ENCODE results near the gene MOB2.

The MOB2 gene

GRCh38 chr11:1487851-1488574 lies 1.4 kb upstream of the MOB2 start:
- H3K4me1 ChIP-seq (ENCODE audit: control insufficient read depth in 2 of 2, insufficient read depth in 1 of 2, low read depth in 1 of 2, low read length in 2 of 2), result peaks cover 4 to 6% of the 10 kb centered on the region in 2 donors
- no peaks in the 10 kb centered on the region for H3K36me3 ChIP-seq (replicated peaks in 1 of 2; ENCODE audit: control insufficient read depth in 2 of 2, insufficient read depth in 2 of 2, low read length in 2 of 2)
- H3K23ac ChIP-seq (ENCODE audit: low read depth, low read length, poor library complexity), result peak overlapping the region; percentile 34
- H3K14ac ChIP-seq (ENCODE audit: low read length), result peak overlapping the region; percentile 67
- H2BK12ac ChIP-seq (ENCODE audit: low read length), result peak overlapping the region; percentile 34
- peak overlapping the region; percentile 22 for H2BK5ac ChIP-seq (ENCODE audit: low read length)
- peak overlapping the region; percentile 38 for H3K4ac ChIP-seq (ENCODE audit: low read length)
- peaks cover 17% of the 10 kb centered on the region for H3K79me1 ChIP-seq (ENCODE audit: low read depth, low read length)
- H3K9ac ChIP-seq (ENCODE audit: low read depth, low read length, poor library complexity), result peak overlapping the region; percentile 78
- H2BK120ac ChIP-seq (ENCODE audit: low read depth, low read length), result no peak overlapping the region
- no peak for DNase-seq (ENCODE audit: low spot score)
- peak overlapping the region; percentile 31 for H2BK15ac ChIP-seq (ENCODE audit: low read length)
- no peak overlapping the region for H4K8ac ChIP-seq (ENCODE audit: low read depth, low read length)
- H2AK5ac ChIP-seq (ENCODE audit: low read depth, low read length), result peak overlapping the region; percentile 60
- peaks cover 0 to 2% of the 10 kb centered on the region in 2 donors for H3K9me3 ChIP-seq (replicated peaks in 1 of 2; ENCODE audit: control insufficient read depth in 2 of 2, insufficient read depth in 1 of 2, low read depth in 1 of 2, low read length in 2 of 2)
- H3K18ac ChIP-seq (ENCODE audit: low read length), result peak overlapping the region; percentile 81
- H3K4me2 ChIP-seq (ENCODE audit: insufficient read depth, low read length, poor library complexity, severe bottlenecking), result no peak overlapping the region
- H3K4me3 ChIP-seq (ENCODE audit: low read length in 2 of 2), result no peak overlapping the region
- WGBS, 2 donors (ENCODE audit: extremely low coverage in 2 of 2, insufficient read length in 2 of 2, insufficient replicate concordance in 1 of 2), result no CpG with 5 or more reads among the region's 23 CpGs
- H3K27ac ChIP-seq (replicated peaks; ENCODE audit: low read length), result no peak overlapping the region
- H3K27me3 ChIP-seq (ENCODE audit: control insufficient read depth in 3 of 3, insufficient read depth in 3 of 3, low read depth in 1 of 3, low read length in 3 of 3), result no peaks in the 10 kb centered on the region
- H4K91ac ChIP-seq (ENCODE audit: low read depth, low read length, poor library complexity), result peak overlapping the region; percentile 64
- no peak overlapping the region for H2AFZ ChIP-seq (ENCODE audit: low read length)

GRCh38 chr11:1487091-1487850 lies 692 bp upstream of the MOB2 start:
- H2BK15ac ChIP-seq (ENCODE audit: low read length), result peak overlapping the region; percentile 31
- H3K23ac ChIP-seq (ENCODE audit: low read depth, low read length, poor library complexity), result peak overlapping the region; percentile 34
- no CpG with 5 or more reads among the region's 21 CpGs for WGBS, 2 donors (ENCODE audit: extremely low coverage in 2 of 2, insufficient read length in 2 of 2, insufficient replicate concordance in 1 of 2)
- H2BK12ac ChIP-seq (ENCODE audit: low read length), result peak overlapping the region; percentile 34
- H2AK5ac ChIP-seq (ENCODE audit: low read depth, low read length), result peak overlapping the region; percentile 15
- H2AFZ ChIP-seq (ENCODE audit: low read length), result no peak overlapping the region
- DNase-seq (ENCODE audit: low spot score), result no peak
- peaks cover 20% of the 10 kb centered on the region for H3K79me1 ChIP-seq (ENCODE audit: low read depth, low read length)
- H3K36me3 ChIP-seq (replicated peaks in 1 of 2; ENCODE audit: control insufficient read depth in 2 of 2, insufficient read depth in 2 of 2, low read length in 2 of 2), result no peaks in the 10 kb centered on the region
- H3K27me3 ChIP-seq (ENCODE audit: control insufficient read depth in 3 of 3, insufficient read depth in 3 of 3, low read depth in 1 of 3, low read length in 3 of 3), result no peaks in the 10 kb centered on the region
- peaks cover 0 to 2% of the 10 kb centered on the region in 2 donors for H3K9me3 ChIP-seq (replicated peaks in 1 of 2; ENCODE audit: control insufficient read depth in 2 of 2, insufficient read depth in 1 of 2, low read depth in 1 of 2, low read length in 2 of 2)
- peak overlapping the region; percentile 78 for H3K9ac ChIP-seq (ENCODE audit: low read depth, low read length, poor library complexity)
- peak overlapping the region; percentile 22 for H2BK5ac ChIP-seq (ENCODE audit: low read length)
- no peak overlapping the region for H3K4me3 ChIP-seq (ENCODE audit: low read length in 2 of 2)
- H3K18ac ChIP-seq (ENCODE audit: low read length), result peak overlapping the region; percentile 63
- no peak overlapping the region for H2BK120ac ChIP-seq (ENCODE audit: low read depth, low read length)
- H4K91ac ChIP-seq (ENCODE audit: low read depth, low read length, poor library complexity), result peak overlapping the region; percentile 64
- H4K8ac ChIP-seq (ENCODE audit: low read depth, low read length), result no peak overlapping the region
- peak overlapping the region; percentile 67 for H3K14ac ChIP-seq (ENCODE audit: low read length)
- H3K27ac ChIP-seq (replicated peaks; ENCODE audit: low read length), result no peak overlapping the region
- H3K4me1 ChIP-seq (ENCODE audit: control insufficient read depth in 2 of 2, insufficient read depth in 1 of 2, low read depth in 1 of 2, low read length in 2 of 2), result peaks cover 4 to 6% of the 10 kb centered on the region in 2 donors
- H3K4ac ChIP-seq (ENCODE audit: low read length), result no peak overlapping the region
- no peak overlapping the region for H3K4me2 ChIP-seq (ENCODE audit: insufficient read depth, low read length, poor library complexity, severe bottlenecking)

- Histone ChIP-seq H3K4me2 (ENCODE audit: insufficient read depth, low read length, poor library complexity, severe bottlenecking) (no peak overlapping the region), H3K27me3 (ENCODE audit: control insufficient read depth in 3 of 3, insufficient read depth in 3 of 3, low read depth in 1 of 3, low read length in 3 of 3) (no peaks in the 10 kb centered on the region), H2AFZ (ENCODE audit: low read length) (no peak overlapping the region), H3K27ac (replicated peaks; ENCODE audit: low read length) (no peak overlapping the region), H3K18ac (ENCODE audit: low read length) (no peak overlapping the region), H2BK5ac (ENCODE audit: low read length) (no peak overlapping the region), H3K23ac (ENCODE audit: low read depth, low read length, poor library complexity) (no peak overlapping the region), H3K4ac (ENCODE audit: low read length) (no peak overlapping the region), H3K79me1 (ENCODE audit: low read depth, low read length) (peaks cover 24% of the 10 kb centered on the region), H3K14ac (ENCODE audit: low read length) (peak overlapping the region; percentile 23), H2AK5ac (ENCODE audit: low read depth, low read length) (no peak overlapping the region), H3K4me1 (ENCODE audit: control insufficient read depth in 2 of 2, insufficient read depth in 1 of 2, low read depth in 1 of 2, low read length in 2 of 2) (peaks cover 4 to 11% of the 10 kb centered on the region in 2 donors), H4K91ac (ENCODE audit: low read depth, low read length, poor library complexity) (no peak overlapping the region), H3K9ac (ENCODE audit: low read depth, low read length, poor library complexity) (no peak overlapping the region), H2BK15ac (ENCODE audit: low read length) (no peak overlapping the region), H3K4me3 (ENCODE audit: low read length in 2 of 2) (no peak overlapping the region), H3K36me3 (replicated peaks in 1 of 2; ENCODE audit: control insufficient read depth in 2 of 2, insufficient read depth in 2 of 2, low read length in 2 of 2) (no peaks in the 10 kb centered on the region), H4K8ac (ENCODE audit: low read depth, low read length) (no peak overlapping the region), H2BK120ac (ENCODE audit: low read depth, low read length) (peak overlapping the region; percentile 8), H2BK12ac (ENCODE audit: low read length) (no peak overlapping the region), H3K9me3 (replicated peaks in 1 of 2; ENCODE audit: control insufficient read depth in 2 of 2, insufficient read depth in 1 of 2, low read depth in 1 of 2, low read length in 2 of 2) (no peaks in the 10 kb centered on the region)
- DNase-seq (ENCODE audit: low spot score), result no peak
- WGBS, 2 donors (ENCODE audit: extremely low coverage in 2 of 2, insufficient read length in 2 of 2, insufficient replicate concordance in 1 of 2), result no CpG with 5 or more reads among the region's 17 CpGs
These were observed 1.1 kb downstream of the MOB2 start for GRCh38 chr11:1485504-1485885.
